Bronchial epithelial cell (primary cell): ENCODE data around the gene POFUT1. TPM values are rescaled to one million over a fixed set of nuclear protein-coding genes. Genes with fewer than 3 reads are reported as not detected.

ENCODE experiments used
- DNase-seq: peaks from one replicate; pipeline ENCODE4 v3.0.0-alpha.2; 2010; ENCODE audit warnings: low read depth
- FAIRE-seq: peaks from 2 replicates; lab custom pipeline; 2011; peaks lifted over from hg19 to GRCh38; lab: Jason Lieb, UNC
- H3K27me3 ChIP-seq: 2 replicates; pipeline ENCODE4 v1.5.1; 2011; ENCODE audit warnings: low read length; ENCODE audit not compliant: control insufficient read depth, insufficient read depth
- H3K36me3 ChIP-seq: 2 replicates; pipeline ENCODE4 v1.5.1; 2011; ENCODE audit warnings: low read length; ENCODE audit not compliant: control insufficient read depth, insufficient read depth
- H3K4me3 ChIP-seq: 2 replicates; pipeline ENCODE4 v1.5.1; 2011; ENCODE audit warnings: mild to moderate bottlenecking, low read depth, low read length, control low read depth
- total RNA-seq: library from RNA; depleted of rRNA; stranded (reverse); fragments of >200 nt; gene quantifications from 2 replicates; pipeline ENCODE4 v1.2.1, GENCODE V29; 2014
- TF ChIP-seq, protein P1 (sequence below): IDR thresholded peaks from 2 replicates; pipeline ENCODE4 v1.5.1; 2011; ENCODE audit warnings: mild to moderate bottlenecking, moderate library complexity, low read length, control low read depth, inconsistent platforms; ENCODE audit not compliant: insufficient read depth, severe bottlenecking

The POFUT1 gene
- total RNA-seq, 1 donor from 2014 or later = 27.6 TPM

- DNase-seq = no peak
- H3K27me3 ChIP-seq = no peaks in the 10 kb centered on the region
- no peak for FAIRE-seq
Measured at GRCh38 chr20:32231847-32232246, 24.2 kb downstream of the POFUT1 start.

GRCh38 chr20:32232326-32232886 lies 24.7 kb downstream of the POFUT1 start:
- Histone ChIP-seq H3K36me3 (peaks cover 29% of the 10 kb centered on the region), H3K27me3 (no peaks in the 10 kb centered on the region), H3K4me3 (no peak overlapping the region)
- DNase-seq (no peak), FAIRE-seq (no peak)
- TF ChIP-seq, protein P1, sequence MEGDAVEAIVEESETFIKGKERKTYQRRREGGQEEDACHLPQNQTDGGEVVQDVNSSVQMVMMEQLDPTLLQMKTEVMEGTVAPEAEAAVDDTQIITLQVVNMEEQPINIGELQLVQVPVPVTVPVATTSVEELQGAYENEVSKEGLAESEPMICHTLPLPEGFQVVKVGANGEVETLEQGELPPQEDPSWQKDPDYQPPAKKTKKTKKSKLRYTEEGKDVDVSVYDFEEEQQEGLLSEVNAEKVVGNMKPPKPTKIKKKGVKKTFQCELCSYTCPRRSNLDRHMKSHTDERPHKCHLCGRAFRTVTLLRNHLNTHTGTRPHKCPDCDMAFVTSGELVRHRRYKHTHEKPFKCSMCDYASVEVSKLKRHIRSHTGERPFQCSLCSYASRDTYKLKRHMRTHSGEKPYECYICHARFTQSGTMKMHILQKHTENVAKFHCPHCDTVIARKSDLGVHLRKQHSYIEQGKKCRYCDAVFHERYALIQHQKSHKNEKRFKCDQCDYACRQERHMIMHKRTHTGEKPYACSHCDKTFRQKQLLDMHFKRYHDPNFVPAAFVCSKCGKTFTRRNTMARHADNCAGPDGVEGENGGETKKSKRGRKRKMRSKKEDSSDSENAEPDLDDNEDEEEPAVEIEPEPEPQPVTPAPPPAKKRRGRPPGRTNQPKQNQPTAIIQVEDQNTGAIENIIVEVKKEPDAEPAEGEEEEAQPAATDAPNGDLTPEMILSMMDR = no peak

More at GRCh38 chr20:32231847-32232246, 24.2 kb downstream of the POFUT1 start:
- H3K4me3 ChIP-seq = no peak overlapping the region
- TF ChIP-seq, protein P1 = no peak
- H3K36me3 ChIP-seq = peaks cover 29% of the 10 kb centered on the region

DNA sequence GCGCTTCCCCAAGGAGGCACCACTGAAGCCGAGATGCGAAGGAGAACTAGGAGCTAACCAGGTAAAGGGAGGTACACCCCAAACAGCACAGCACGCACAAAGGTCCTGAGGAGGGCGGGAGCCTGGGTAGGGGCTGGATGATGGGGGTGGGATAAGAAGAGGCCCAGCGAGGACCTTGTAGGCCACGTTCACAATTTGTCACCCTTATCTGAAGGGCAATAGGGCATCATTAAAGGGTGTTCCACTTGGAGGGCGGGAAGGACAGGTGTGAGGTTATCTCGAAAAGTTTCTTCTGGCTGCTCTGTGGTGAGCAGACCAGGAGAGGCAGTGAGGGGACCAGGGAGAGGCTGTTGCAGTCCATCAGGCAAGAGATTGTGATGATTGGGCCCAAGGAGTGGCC lies 25.6 kb downstream of the POFUT1 start:
- Histone ChIP-seq H3K36me3 (peaks cover 23% of the 10 kb centered on the region), H3K27me3 (no peaks in the 10 kb centered on the region), H3K4me3 (no peak overlapping the region)
- FAIRE-seq (no peak), DNase-seq (no peak)
- TF ChIP-seq, protein P1 = no peak

DNA sequence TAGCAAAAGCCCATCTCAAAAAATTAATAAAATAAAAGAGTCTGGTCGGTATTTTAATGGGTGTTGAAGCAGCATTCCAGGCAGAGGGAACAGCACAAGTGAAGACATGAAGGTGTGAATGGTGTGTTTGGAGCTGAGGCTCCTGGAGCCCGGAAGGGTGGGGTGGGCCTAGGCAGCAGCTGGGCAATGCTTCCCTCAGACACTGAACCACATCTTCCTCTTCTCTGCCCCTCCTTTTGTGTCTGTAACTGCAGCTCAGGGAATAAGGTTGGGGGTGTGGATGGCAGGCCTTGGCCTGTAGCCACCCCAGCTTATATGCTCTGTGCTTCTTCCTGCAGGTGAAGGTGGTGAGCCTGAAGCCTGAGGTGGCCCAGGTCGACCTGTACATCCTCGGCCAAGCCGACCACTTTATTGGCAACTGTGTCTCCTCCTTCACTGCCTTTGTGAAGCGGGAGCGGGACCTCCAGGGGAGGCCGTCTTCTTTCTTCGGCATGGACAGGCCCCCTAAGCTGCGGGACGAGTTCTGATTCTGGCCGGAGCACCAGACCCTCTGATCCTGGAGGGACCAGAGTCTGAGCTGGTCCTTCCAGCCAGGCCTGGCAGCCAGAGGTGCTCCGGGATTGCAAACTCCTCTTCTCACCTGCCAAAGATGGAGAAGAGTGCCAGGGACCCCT lies 26.6 kb downstream of the POFUT1 start:
- H3K27me3 ChIP-seq = no peaks in the 10 kb centered on the region
- DNase-seq (no peak), FAIRE-seq (no peak)
- no peak overlapping the region for H3K4me3 ChIP-seq
- TF ChIP-seq, protein P1 = no peak
- peaks cover 21% of the 10 kb centered on the region for H3K36me3 ChIP-seq

GRCh38 chr20:32235331-32236047 lies 27.8 kb downstream of the POFUT1 start:
- no peak overlapping the region for H3K4me3 ChIP-seq
- TF ChIP-seq, protein P1 = no peak
- DNase-seq = no peak
- no peaks in the 10 kb centered on the region for H3K27me3 ChIP-seq
- H3K36me3 ChIP-seq = peaks cover 19% of the 10 kb centered on the region
- no peak for FAIRE-seq
